Fibroblast of peridontal ligament (primary cell): ENCODE results near the gene CLEC2A.
A peak's percentile ranks its signal among the peaks of the same experiment; 100 is the strongest.

ENCODE experiments used
- DNase-seq: peaks from one replicate; pipeline ENCODE4 v3.0.0-alpha.2; 2010; ENCODE audit errors: extremely low read depth

The CLEC2A gene

GRCh38 chr12:9935026-9935425 lies 2.9 kb upstream of the CLEC2A start:
- DNase-seq, result no peak

- DNase-seq, result no peak
Observed at GRCh38 chr12:9933958-9934357, 1.8 kb upstream of the CLEC2A start.

GRCh38 chr12:9931245-9931644 lies 925 bp downstream of the CLEC2A start:
- no peak for DNase-seq

GRCh38 chr12:9928607-9929006 lies 3.6 kb downstream of the CLEC2A start:
- no peak for DNase-seq

- no peak for DNase-seq
Observed at GRCh38 chr12:9926876-9927275, 5.3 kb downstream of the CLEC2A start.

GRCh38 chr12:9925705-9926393 lies 6.3 kb downstream of the CLEC2A start:
- DNase-seq, result peak; percentile 64

- DNase-seq, result no peak
Observed at GRCh38 chr12:9922429-9922828, 9.7 kb downstream of the CLEC2A start.

GRCh38 chr12:9920451-9920850 lies 11.7 kb downstream of the CLEC2A start:
- no peak for DNase-seq

- no peak for DNase-seq
Observed at GRCh38 chr12:9919443-9919842, 12.7 kb downstream of the CLEC2A start.

- DNase-seq, result no peak
Observed at GRCh38 chr12:9911708-9912107, 20.5 kb downstream of the CLEC2A start.

GRCh38 chr12:9910716-9911421 lies 21.3 kb downstream of the CLEC2A start:
- DNase-seq, result peak; percentile 18

GRCh38 chr12:9909724-9910123 lies 22.4 kb downstream of the CLEC2A start:
- DNase-seq, result no peak

- DNase-seq, result no peak
Observed at GRCh38 chr12:9908350-9908749, 23.8 kb downstream of the CLEC2A start.

- DNase-seq, result no peak
Observed at GRCh38 chr12:9907769-9908168, 24.4 kb downstream of the CLEC2A start.

- DNase-seq, result no peak
Observed at GRCh38 chr12:9906873-9907272, 25.3 kb downstream of the CLEC2A start.

GRCh38 chr12:9902539-9903228 lies 29.5 kb downstream of the CLEC2A start:
- no peak for DNase-seq

- no peak for DNase-seq
Observed at GRCh38 chr12:9900930-9901329, 31.2 kb downstream of the CLEC2A start.

- no peak for DNase-seq
Observed at GRCh38 chr12:9899209-9899608, 33.0 kb downstream of the CLEC2A start.

- no peak for DNase-seq
Observed at GRCh38 chr12:9897535-9897934, 34.6 kb downstream of the CLEC2A start.

GRCh38 chr12:9895215-9895971 lies 36.8 kb downstream of the CLEC2A start:
- no peak for DNase-seq

GRCh38 chr12:9888665-9889273 lies 43.4 kb downstream of the CLEC2A start:
- no peak for DNase-seq

- DNase-seq, result no peak
Observed at GRCh38 chr12:9883175-9883574, 49.0 kb downstream of the CLEC2A start.
